Endothelial cell of umbilical vein (primary cell): ENCODE measurements around the gene OPCML. TPM values are rescaled to one million over a fixed set of nuclear protein-coding genes. Genes with fewer than 3 reads are reported as not detected.

Experiments
- BruUV-seq: library from RNA; stranded (reverse); fragments of 400-500 nt; replicated peaks from 2 replicates; lab custom pipeline; 2021; lab: Mats Ljungman, UMichigan
- CTCF ChIA-PET: fragments of 300-600, 350-600 bp; sonication (Branson Sonifier 250); formaldehyde crosslinking; loops from one replicate; lab custom pipeline; 2021; ENCODE audit warnings: antibody characterized with exemption, inconsistent platforms; lab: Charles Lee
- POLR2A ChIA-PET: fragments of 300-600, 350-600 bp; sonication (Branson Sonifier 250); formaldehyde crosslinking; loops from one replicate; lab custom pipeline; 2021; ENCODE audit warnings: antibody characterized with exemption, inconsistent platforms; lab: Charles Lee
- DNase-seq: peaks from one replicate; pipeline ENCODE4 v3.0.0-alpha.2; 2011; ENCODE audit warnings: low read depth, low spot score
- FAIRE-seq: peaks from 2 replicates; lab custom pipeline; 2011; peaks lifted over from hg19 to GRCh38; lab: Jason Lieb, UNC
- H2AFZ ChIP-seq: 2 replicates; pipeline ENCODE4 v1.6.0; 2012; ENCODE audit warnings: low read depth, low read length, control low read depth, inconsistent platforms
- H3K27ac ChIP-seq: 2 replicates; pipeline ENCODE4 v1.5.1; 2011; ENCODE audit warnings: low read depth, mild to moderate bottlenecking, control low read depth, low read length, moderate library complexity; ENCODE audit not compliant: insufficient read depth
- H3K27me3 ChIP-seq, 2 experiments: 2 replicates each; pipeline versions ENCODE4 v1.6.0 to v1.6.1; 2011; ENCODE audit warnings: low read length in 2 of 2, mixed read lengths in 1 of 2; ENCODE audit not compliant: control insufficient read depth in 2 of 2, insufficient read depth in 2 of 2
- H3K36me3 ChIP-seq, 2 experiments: 2 replicates in 1 of 2; 3 replicates in 1 of 2; pipeline ENCODE4 v1.5.1; 2011; ENCODE audit warnings: low read length in 2 of 2, mild to moderate bottlenecking in 1 of 2, moderate library complexity in 1 of 2; ENCODE audit not compliant: control insufficient read depth in 2 of 2, insufficient read depth in 2 of 2; ENCODE audit errors: extremely low read depth in 1 of 2
- H3K4me1 ChIP-seq: 3 replicates; pipeline ENCODE4 v1.5.1; 2011; ENCODE audit warnings: mild to moderate bottlenecking, low read length; ENCODE audit not compliant: control insufficient read depth, insufficient read depth; ENCODE audit errors: extremely low read depth
- H3K4me2 ChIP-seq: 2 replicates; pipeline ENCODE4 v1.6.1; 2011; ENCODE audit warnings: low read length, control low read depth, mixed read lengths; ENCODE audit not compliant: insufficient read depth
- H3K4me3 ChIP-seq, 3 experiments: fragments of 200-600 bp in 1 of 3; sonication (generic), shearing (Covaris generic) in 1 of 3; replicated peaks in 1 of 3; 2 replicates each; pipeline ENCODE4 v1.5.1; 2011 to 2016; ENCODE audit warnings: control low read depth in 3 of 3, low read length in 3 of 3, mild to moderate bottlenecking in 2 of 3, inconsistent platforms in 1 of 3, low read depth in 1 of 3, moderate library complexity in 1 of 3; ENCODE audit not compliant: insufficient read depth in 1 of 3
- H3K79me2 ChIP-seq: 2 replicates; pipeline ENCODE4 v1.6.0; 2012; ENCODE audit warnings: low read length, inconsistent platforms; ENCODE audit not compliant: control insufficient read depth, insufficient read depth
- H3K9ac ChIP-seq: replicated peaks from 2 replicates; pipeline ENCODE3; 2011; ENCODE audit warnings: low read length, control low read depth; ENCODE audit not compliant: insufficient read depth; ENCODE audit errors: extremely low read depth
- H3K9me1 ChIP-seq: replicated peaks from 3 replicates; pipeline ENCODE4 v1.6.0; 2011; ENCODE audit warnings: mild to moderate bottlenecking, low read length; ENCODE audit not compliant: control insufficient read depth, insufficient read depth; ENCODE audit errors: extremely low read depth
- H3K9me3 ChIP-seq: replicated peaks from 2 replicates; pipeline ENCODE4 v1.5.1; 2012; ENCODE audit warnings: low read length, inconsistent platforms; ENCODE audit not compliant: control insufficient read depth, insufficient read depth
- H4K20me1 ChIP-seq: replicated peaks from 2 replicates; pipeline ENCODE3; 2011; ENCODE audit warnings: mild to moderate bottlenecking, low read length; ENCODE audit not compliant: control insufficient read depth, insufficient read depth; ENCODE audit errors: extremely low read depth
- FOS ChIP-seq: IDR thresholded peaks from 2 replicates; pipeline ENCODE4 v1.6.1; 2011; ENCODE audit warnings: mild to moderate bottlenecking, low read length, moderate library complexity, borderline replicate concordance; ENCODE audit not compliant: insufficient read depth
- JUN ChIP-seq: IDR thresholded peaks from 2 replicates; pipeline ENCODE4 v1.6.1; 2011; ENCODE audit warnings: borderline replicate concordance, low read depth; ENCODE audit not compliant: insufficient read length, insufficient read depth
- MYC ChIP-seq: IDR thresholded peaks from one replicate; pipeline ENCODE4 v1.6.1; 2011; ENCODE audit warnings: mild to moderate bottlenecking, low read depth, low read length
- POLR2A ChIP-seq: IDR thresholded peaks from 2 replicates; pipeline ENCODE4 v1.6.1; 2012; ENCODE audit warnings: low read depth, mild to moderate bottlenecking, control low read depth, low read length
- POLR2AphosphoS5 ChIP-seq: IDR thresholded peaks from 2 replicates; pipeline ENCODE4 v1.6.1; 2012; ENCODE audit warnings: low read depth, mild to moderate bottlenecking, control low read depth, low read length, moderate library complexity; ENCODE audit not compliant: insufficient read depth
- dilution Hi-C: fragments of 300-500 bp; cut with MboI; formaldehyde crosslinking; loops from one replicate; pipeline ENCODE4 v1.15.0; 2019; ENCODE audit warnings: low sequenced_read_pairs; ENCODE audit not compliant: extremely low pct_ligation_motif_present
- intact Hi-C: fragments of 100-400 bp; cut with micrococcal nuclease; formaldehyde crosslinking; loops from one replicate; pipeline ENCODE4 v1.10.0; 2022
- polyA plus RNA-seq, 4 experiments: library from polyadenylated mRNA; depleted of rRNA in 3 of 4; stranded (reverse) in 3 of 4; unstranded in 1 of 4; fragments of >200 nt; gene quantifications; 2 replicates each; pipeline versions ENCODE4 v1.2.1 to v1.2.3, GENCODE V29; 2011 to 2012; ENCODE audit warnings: missing spikeins in 1 of 4
- total RNA-seq: library from RNA; stranded (reverse); gene quantifications from 2 replicates; pipeline ENCODE4 v1.2.3, GENCODE V29; 2021
- TF ChIP-seq, protein P1 (sequence below), 2 donors: IDR thresholded peaks; 1 replicate in 1 of 2; 2 replicates in 1 of 2; pipeline ENCODE4 v1.5.1; 2011; ENCODE audit warnings: low read length in 2 of 2, mild to moderate bottlenecking in 2 of 2, moderate library complexity in 2 of 2, control low read depth in 1 of 2, inconsistent platforms in 1 of 2, low read depth in 1 of 2; ENCODE audit not compliant: insufficient read depth in 1 of 2; ENCODE audit errors: extremely low read depth in 1 of 2

OPCML gene
- total and polyA plus RNA-seq, 2 donors (not counting 3 experiments of a cell fraction or from before 2014, with no cell fraction given) = not detected

DNA sequence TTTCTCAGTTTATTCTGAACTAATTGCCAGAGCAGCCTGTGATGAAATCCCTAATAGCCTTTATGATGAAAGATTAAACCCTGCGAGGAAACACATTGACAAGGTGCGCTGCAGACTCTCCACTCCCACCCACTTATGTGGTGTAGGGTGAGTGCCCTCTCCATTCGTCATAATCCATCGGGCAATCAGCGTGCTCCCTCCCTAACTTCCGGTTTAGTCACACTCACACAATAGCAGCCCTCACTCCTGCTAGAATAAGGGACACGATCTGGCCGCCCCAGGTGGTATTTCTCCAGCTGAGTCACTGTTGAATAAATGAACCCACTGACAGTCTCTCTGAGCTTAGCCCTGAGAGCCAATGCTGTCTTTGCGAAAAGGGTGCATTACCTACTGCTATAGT lies 188.3 kb downstream of the OPCML start:
- Histone ChIP-seq H3K4me2 (no peak overlapping the region), H3K9ac (no peak overlapping the region), H4K20me1 (no peaks in the 10 kb centered on the region), H3K4me1 (no peaks in the 10 kb centered on the region), H3K27ac (no peak overlapping the region), H3K9me1 (no peaks in the 10 kb centered on the region), H3K27me3 (no peaks in the 10 kb centered on the region), H3K4me3 (no peak overlapping the region), H3K36me3 (no peaks in the 10 kb centered on the region), H2AFZ (no peak overlapping the region), H3K79me2 (no peaks in the 10 kb centered on the region), H3K9me3 (no peaks in the 10 kb centered on the region)
- intact Hi-C loops = no loop called here
- FAIRE-seq (no peak), DNase-seq (no peak)
- dilution Hi-C loops = no loop called here
- ChIA-PET CTCF (no interaction called here), POLR2A (no interaction called here)
- no TSS peak for BruUV-seq
- TF ChIP-seq, protein P1, sequence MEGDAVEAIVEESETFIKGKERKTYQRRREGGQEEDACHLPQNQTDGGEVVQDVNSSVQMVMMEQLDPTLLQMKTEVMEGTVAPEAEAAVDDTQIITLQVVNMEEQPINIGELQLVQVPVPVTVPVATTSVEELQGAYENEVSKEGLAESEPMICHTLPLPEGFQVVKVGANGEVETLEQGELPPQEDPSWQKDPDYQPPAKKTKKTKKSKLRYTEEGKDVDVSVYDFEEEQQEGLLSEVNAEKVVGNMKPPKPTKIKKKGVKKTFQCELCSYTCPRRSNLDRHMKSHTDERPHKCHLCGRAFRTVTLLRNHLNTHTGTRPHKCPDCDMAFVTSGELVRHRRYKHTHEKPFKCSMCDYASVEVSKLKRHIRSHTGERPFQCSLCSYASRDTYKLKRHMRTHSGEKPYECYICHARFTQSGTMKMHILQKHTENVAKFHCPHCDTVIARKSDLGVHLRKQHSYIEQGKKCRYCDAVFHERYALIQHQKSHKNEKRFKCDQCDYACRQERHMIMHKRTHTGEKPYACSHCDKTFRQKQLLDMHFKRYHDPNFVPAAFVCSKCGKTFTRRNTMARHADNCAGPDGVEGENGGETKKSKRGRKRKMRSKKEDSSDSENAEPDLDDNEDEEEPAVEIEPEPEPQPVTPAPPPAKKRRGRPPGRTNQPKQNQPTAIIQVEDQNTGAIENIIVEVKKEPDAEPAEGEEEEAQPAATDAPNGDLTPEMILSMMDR (IDR thresholded peaks at IDR 0.05; ENCODE audit: extremely low read depth in 1 of 2, insufficient read depth in 1 of 2, low read depth in 1 of 2, low read length in 2 of 2) = no peak
- TF ChIP-seq MYC (no peak), FOS (no peak), JUN (no peak), POLR2A (no peak)

DNA sequence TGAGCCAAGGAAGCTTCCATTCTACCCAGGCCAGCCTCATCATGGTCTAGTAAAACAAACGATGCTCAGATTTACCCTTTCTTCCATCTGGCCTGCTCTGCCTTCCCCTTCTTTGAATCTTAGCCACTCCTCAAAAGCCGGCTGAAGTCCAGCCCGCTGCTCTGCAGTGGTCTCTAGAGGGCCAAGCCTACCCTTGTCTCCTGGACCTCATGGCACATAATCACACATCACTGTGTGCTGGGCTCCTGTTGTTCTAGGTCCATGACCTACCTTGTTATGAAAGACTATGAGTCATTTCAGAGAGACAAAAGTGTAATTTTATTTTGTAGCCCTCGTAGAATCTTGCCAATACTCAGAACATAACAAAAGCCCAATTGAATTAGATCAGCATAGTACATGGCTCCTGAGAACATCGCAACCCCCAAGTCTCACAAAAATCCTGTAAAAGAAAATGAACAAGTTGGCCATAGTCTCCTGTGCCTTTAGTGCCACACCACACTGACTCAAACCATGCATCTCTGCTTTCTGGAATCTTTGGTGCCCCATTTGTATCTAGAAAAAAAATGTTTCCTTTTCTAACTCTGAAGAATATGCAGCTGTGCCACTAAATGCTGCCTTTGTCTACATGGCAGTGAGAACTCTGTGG lies 192.7 kb downstream of the OPCML start:
- no peaks in the 10 kb centered on the region for H3K36me3 ChIP-seq
- BruUV-seq = no TSS peak
- H3K27ac ChIP-seq = no peak overlapping the region
- no peak for DNase-seq
- no peak overlapping the region for H2AFZ ChIP-seq
- TF ChIP-seq, protein P1 (IDR thresholded peaks at IDR 0.05; ENCODE audit: extremely low read depth in 1 of 2, insufficient read depth in 1 of 2, low read depth in 1 of 2, low read length in 2 of 2) = no peak
- TF ChIP-seq POLR2AphosphoS5 (no peak), FOS (no peak), POLR2A (no peak)
- H3K4me3 ChIP-seq = no peak overlapping the region
- no peaks in the 10 kb centered on the region for H3K4me1 ChIP-seq
- FAIRE-seq = no peak
- dilution Hi-C loops (no loop called here), intact Hi-C loops (no loop called here)
- no peaks in the 10 kb centered on the region for H3K79me2 ChIP-seq
- H3K9me3 ChIP-seq = no peaks in the 10 kb centered on the region
- H3K9ac ChIP-seq = no peak overlapping the region
- H3K27me3 ChIP-seq = no peaks in the 10 kb centered on the region
- H3K9me1 ChIP-seq = no peaks in the 10 kb centered on the region
- no peaks in the 10 kb centered on the region for H4K20me1 ChIP-seq
- POLR2A ChIA-PET = no interaction called here
- no peak overlapping the region for H3K4me2 ChIP-seq
- CTCF ChIA-PET = no interaction called here
